ENCODE results near the gene CIBAR2. TPM values are rescaled to one million over a fixed set of nuclear protein-coding genes. Genes with fewer than 3 reads are reported as not detected.

The CIBAR2 gene
- total and polyA plus RNA-seq, 9 of the 15 experiments (the other 6 are each of a cell fraction or from before 2014, with no cell fraction given), result not detected

- H3K79me2 ChIP-seq (ENCODE audit: control insufficient read depth, insufficient read depth, low read length), result no peaks in the 10 kb centered on the region
- FAIRE-seq (no peak), DNase-seq (ENCODE audit: extremely low read depth in 1 of 4, low spot score in 3 of 4) (no peak), ATAC-seq (no peak)
- CTCF ChIA-PET (ENCODE audit: low intra/inter-chr PET ratio), result no interaction called here
- no peaks in the 10 kb centered on the region for H3K27me3 ChIP-seq (ENCODE audit: control insufficient read depth in 2 of 2, insufficient read depth in 2 of 2, low read length in 2 of 2)
- H3K4me1 ChIP-seq (replicated peaks in 1 of 2; ENCODE audit: control insufficient read depth in 2 of 2, insufficient read depth in 2 of 2, low read length in 2 of 2), result 0 out of 5 replicates have a peak, but pooled peaks cover 0 to 3% of the 10 kb centered on the region in 2 experiments
- H3K9me1 ChIP-seq (ENCODE audit: control insufficient read depth, insufficient read depth, low read length), result no peaks in the 10 kb centered on the region
- no peaks in the 10 kb centered on the region for H3K9me3 ChIP-seq (replicated peaks; ENCODE audit: control insufficient read depth, insufficient read depth, low read depth, low read length)
- H4K20me1 ChIP-seq (replicated peaks; ENCODE audit: control insufficient read depth, insufficient read depth, low read length), result peaks cover 14% of the 10 kb centered on the region; the same call in 1 of the 2 replicates
- WGBS (ENCODE audit: insufficient coverage, low coverage, missing lambda C conversion rate), result 92% methylated on average over 8 of the region's 8 CpGs
- no peak overlapping the region for H2AFZ ChIP-seq (ENCODE audit: low read depth, low read length)
- TF ChIP-seq STAG1 (CRISPR knock-in tag; IDR thresholded peaks at IDR 0.05; ENCODE audit: borderline replicate concordance), result 0 out of 2 replicates have a peak, but pooled peaks have one; percentile 9
- no peak for TF ChIP-seq ZC3H4 (CRISPR knock-in tag; IDR thresholded peaks at IDR 0.05; ENCODE audit: borderline replicate concordance)
- H3K9ac ChIP-seq (ENCODE audit: insufficient read depth in 1 of 2, low read depth in 2 of 2, low read length in 2 of 2), result no peak overlapping the region
- peaks cover 46% of the 10 kb centered on the region; the same call in 2 of the 3 replicates for H3K36me3 ChIP-seq (ENCODE audit: control insufficient read depth, insufficient read depth, low read length)
- in situ Hi-C loops (cut with MboI) (no loop called here), intact Hi-C loops (cut with micrococcal nuclease) (no loop called here)
- H3K4me3 ChIP-seq, result no peak overlapping the region
- POLR2A ChIA-PET, result interaction anchor here (0.6 to 1.8 kb wide), 4 partner anchors 11 to 258 kb away, joined by 3 to 4 read pairs (median 3); no protein-coding TSS in a partner anchor
- BruUV-seq (replicated peaks), result no TSS peak
- H3K4me2 ChIP-seq (ENCODE audit: insufficient read depth, low read length), result no peak overlapping the region
- no peak overlapping the region for H3K27ac ChIP-seq (ENCODE audit: extremely low read depth, low read depth, low read length)
Measured at GRCh38 chr16:85068746-85069145, 43.5 kb downstream of the CIBAR2 start.

DNA sequence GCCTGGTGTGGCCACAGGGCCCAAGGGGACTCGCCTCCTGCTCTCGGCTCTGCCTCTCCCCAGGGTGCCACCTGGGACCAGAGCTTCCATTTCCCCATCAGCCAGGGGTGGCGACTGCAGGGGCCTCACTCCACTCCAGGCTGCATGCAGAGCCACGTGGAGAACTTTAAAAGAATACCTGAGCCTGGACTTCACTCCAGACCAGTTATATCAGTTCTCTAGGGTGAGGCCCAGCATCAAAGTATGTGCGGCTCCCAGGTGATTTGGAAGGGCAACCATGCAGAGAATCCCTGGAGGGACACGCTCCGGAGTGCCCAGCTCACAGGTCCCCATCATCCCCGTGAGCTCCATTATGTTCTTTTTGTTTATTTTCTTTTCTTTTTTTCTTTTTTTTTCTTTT is 44.8 kb downstream of the CIBAR2 start:
- Histone ChIP-seq H3K27me3 (ENCODE audit: control insufficient read depth in 2 of 2, insufficient read depth in 2 of 2, low read length in 2 of 2) (no peaks in the 10 kb centered on the region), H3K9ac (ENCODE audit: insufficient read depth in 1 of 2, low read depth in 2 of 2, low read length in 2 of 2) (peak overlapping the region in 1 of 2 experiments; percentile 22; a peak in 1 of 4 replicates), H2AFZ (ENCODE audit: low read depth, low read length) (no peak overlapping the region), H3K9me1 (ENCODE audit: control insufficient read depth, insufficient read depth, low read length) (no peaks in the 10 kb centered on the region), H3K4me2 (ENCODE audit: insufficient read depth, low read length) (no peak overlapping the region), H3K4me3 (no peak overlapping the region), H3K36me3 (ENCODE audit: control insufficient read depth, insufficient read depth, low read length) (peaks cover 35% of the 10 kb centered on the region; the same call in 2 of the 3 replicates), H3K4me1 (replicated peaks in 1 of 2; ENCODE audit: control insufficient read depth in 2 of 2, insufficient read depth in 2 of 2, low read length in 2 of 2) (peaks cover 5 to 6% of the 10 kb centered on the region in 2 experiments; a peak in 4 of 5 replicates), H3K79me2 (ENCODE audit: control insufficient read depth, insufficient read depth, low read length) (no peaks in the 10 kb centered on the region), H3K9me3 (replicated peaks; ENCODE audit: control insufficient read depth, insufficient read depth, low read depth, low read length) (no peaks in the 10 kb centered on the region), H4K20me1 (replicated peaks; ENCODE audit: control insufficient read depth, insufficient read depth, low read length) (peaks cover 14% of the 10 kb centered on the region; the same call in 1 of the 2 replicates), H3K27ac (ENCODE audit: extremely low read depth, low read depth, low read length) (no peak overlapping the region)
- ATAC-seq, result no peak
- no peak for FAIRE-seq
- no peak for DNase-seq (ENCODE audit: extremely low read depth in 1 of 4, low spot score in 3 of 4)
- CTCF ChIA-PET (ENCODE audit: low intra/inter-chr PET ratio), result no interaction called here
- 83% methylated on average over 8 of the region's 8 CpGs for WGBS (ENCODE audit: insufficient coverage, low coverage, missing lambda C conversion rate)
- BruUV-seq (replicated peaks), result no TSS peak
- in situ Hi-C loops (cut with MboI) (no loop called here), intact Hi-C loops (cut with micrococcal nuclease) (no loop called here)
- POLR2A ChIA-PET, result interaction anchor here (1.0 to 3.4 kb wide), 2 partner anchors 12 to 128 kb away, joined by 3 to 14 read pairs; no protein-coding TSS in a partner anchor
- no peak for TF ChIP-seq TSC22D4 (tag; IDR thresholded peaks at IDR 0.05)
- TF ChIP-seq ZC3H8 (IDR thresholded peaks at IDR 0.05), result no peak
- no peak for TF ChIP-seq FUS (optimal IDR thresholded peaks at IDR 0.05; ENCODE audit: low read depth, low read length)
- no peak for TF ChIP-seq FOXP4 (CRISPR knock-in tag; IDR thresholded peaks at IDR 0.05; ENCODE audit: borderline replicate concordance)
- no peak for TF ChIP-seq YBX1 (IDR thresholded peaks at IDR 0.05)
- TF ChIP-seq CREBBP (IDR thresholded peaks at IDR 0.05; ENCODE audit: low read depth, low read length), result no peak
- TF ChIP-seq RFX5 (IDR thresholded peaks at IDR 0.05; ENCODE audit: low read depth, low read length), result no peak
- TF ChIP-seq ZNF324 (CRISPR knock-in tag; IDR thresholded peaks at IDR 0.05), result no peak
- no peak for TF ChIP-seq ZSCAN29 (IDR thresholded peaks at IDR 0.05)
- no peak for TF ChIP-seq BCLAF1 (IDR thresholded peaks at IDR 0.05; ENCODE audit: borderline replicate concordance in 1 of 2, control insufficient read depth in 1 of 2, low read depth in 2 of 2, low read length in 1 of 2)

All from K562 (cell line).